NT2/D1 (cell line): Measurements from ENCODE around the gene FAM240A.

ENCODE experiments used
- DNase-seq: peaks from one replicate; pipeline ENCODE4 v3.0.0-alpha.2; 2011; ENCODE audit warnings: low read depth, low spot score
- H3K27me3 ChIP-seq: 2 replicates; pipeline ENCODE4 v1.6.0; 2011; ENCODE audit warnings: mild to moderate bottlenecking; ENCODE audit not compliant: insufficient read length, insufficient read depth
- H3K36me3 ChIP-seq: 2 replicates; pipeline ENCODE4 v1.6.1; 2011; ENCODE audit warnings: mild to moderate bottlenecking, low read length, mixed read lengths; ENCODE audit not compliant: insufficient read depth, insufficient read length
- H3K4me1 ChIP-seq: 2 replicates; pipeline ENCODE4 v1.5.1; 2011; ENCODE audit not compliant: insufficient read depth, insufficient read length
- H3K4me3 ChIP-seq: 2 replicates; pipeline ENCODE4 v1.5.1; 2011; ENCODE audit warnings: low read depth; ENCODE audit not compliant: insufficient read length
- H3K9ac ChIP-seq: 2 replicates; pipeline ENCODE4 v1.6.0; 2011; ENCODE audit warnings: low read depth; ENCODE audit not compliant: insufficient read length
- H3K9me3 ChIP-seq: 2 replicates; pipeline ENCODE4 v1.5.1; 2011; ENCODE audit warnings: mild to moderate bottlenecking, low read length; ENCODE audit not compliant: insufficient read depth
- SUZ12 ChIP-seq: IDR thresholded peaks from 2 replicates; pipeline ENCODE4 v1.6.1; 2011; ENCODE audit not compliant: insufficient read length, insufficient read depth; ENCODE audit errors: extremely low read depth
- YY1 ChIP-seq: IDR thresholded peaks from 2 replicates; pipeline ENCODE4 v1.6.1; 2011; ENCODE audit not compliant: insufficient read length, insufficient read depth
- ZNF274 ChIP-seq: IDR thresholded peaks from 2 replicates; pipeline ENCODE4 v1.6.1; 2011; ENCODE audit warnings: mild to moderate bottlenecking, low read depth, low read length

FAM240A gene

DNA sequence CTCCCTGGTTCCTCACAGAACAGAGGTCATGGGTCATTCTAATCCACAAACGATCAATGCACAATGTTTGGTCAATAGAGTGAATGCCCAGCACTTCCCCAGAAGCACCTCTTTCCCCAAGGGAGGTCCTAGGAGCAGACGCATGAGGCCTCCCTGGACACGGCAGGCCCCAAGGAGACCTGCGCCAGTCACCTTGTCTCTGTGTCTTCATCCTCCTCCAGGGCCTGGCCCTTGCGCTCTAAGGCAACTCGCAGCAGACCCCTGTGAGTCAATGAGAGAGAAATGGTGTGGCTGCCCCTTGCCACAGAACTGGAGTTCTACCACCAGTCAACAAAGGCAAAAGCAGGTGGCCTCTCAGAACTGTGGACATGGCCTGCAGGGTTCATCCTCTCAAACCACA is 63.1 kb downstream of the FAM240A start:
- Histone ChIP-seq H3K36me3 (peaks cover 15% of the 10 kb centered on the region), H3K4me3 (no peak overlapping the region), H3K9ac (no peak overlapping the region), H3K27me3 (no peaks in the 10 kb centered on the region), H3K9me3 (no peaks in the 10 kb centered on the region), H3K4me1 (peaks cover 17% of the 10 kb centered on the region)
- TF ChIP-seq SUZ12 (no peak), ZNF274 (no peak), YY1 (no peak)
- DNase-seq = no peak
